HUES6 (cell line): ENCODE results near the gene FAAH.

Source experiments
- H3K27ac ChIP-seq: 2 replicates; pipeline ENCODE4 v1.7.0; 2013; ENCODE audit warnings: low read depth, mild to moderate bottlenecking, low read length, inconsistent platforms
- H3K27me3 ChIP-seq: 2 replicates; pipeline ENCODE4 v1.6.1; 2013; ENCODE audit warnings: low read length; ENCODE audit not compliant: control insufficient read depth, insufficient read depth
- H3K36me3 ChIP-seq: 2 replicates; pipeline ENCODE4 v1.6.1; 2013; ENCODE audit warnings: low read length; ENCODE audit not compliant: control insufficient read depth, insufficient read depth
- H3K4me1 ChIP-seq: 2 replicates; pipeline ENCODE4 v1.6.1; 2013; ENCODE audit warnings: low read length; ENCODE audit not compliant: control insufficient read depth, insufficient read depth
- H3K4me3 ChIP-seq: 2 replicates; pipeline ENCODE4 v1.5.1; 2013; ENCODE audit warnings: low read depth, low read length
- H3K9ac ChIP-seq: one replicate; pipeline ENCODE4 v1.6.1; 2013; ENCODE audit warnings: mild to moderate bottlenecking, low read length
- H3K9me3 ChIP-seq: 2 replicates; pipeline ENCODE4 v1.6.1; 2013; ENCODE audit warnings: low read depth, low read length; ENCODE audit not compliant: control insufficient read depth, insufficient read depth

The FAAH gene

DNA sequence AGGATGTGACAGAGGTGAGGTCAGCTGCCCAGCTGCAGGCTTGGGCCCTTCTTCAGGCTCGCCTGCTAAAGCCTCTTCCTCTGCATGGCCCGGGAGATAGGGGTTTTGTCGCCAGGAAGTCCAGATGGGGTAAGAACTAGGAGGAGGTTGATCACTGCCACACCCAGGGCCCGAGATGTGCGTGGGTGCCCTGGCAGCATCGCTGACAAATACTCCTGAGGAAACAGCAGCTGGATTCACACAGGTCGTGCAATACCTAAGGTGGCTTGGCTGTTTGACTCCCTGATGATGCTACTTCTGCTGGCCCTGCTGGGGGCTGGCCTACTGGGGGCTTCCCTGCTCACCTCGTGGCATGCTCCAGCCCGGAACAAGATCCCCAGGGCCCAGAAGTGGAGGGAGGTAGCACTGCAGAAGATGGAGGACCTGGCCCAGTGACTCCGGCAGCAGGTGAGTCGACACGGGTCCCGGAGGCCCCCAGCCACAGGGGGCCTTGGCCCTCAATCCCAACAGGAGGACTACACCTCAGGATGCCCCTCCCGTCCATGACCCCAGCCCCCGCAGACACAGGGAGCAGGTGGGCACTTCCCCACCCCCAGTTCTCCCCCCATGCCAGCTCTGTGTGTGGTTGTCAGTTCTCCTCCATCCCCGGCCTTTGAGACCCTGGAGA is 29.6 kb downstream of the FAAH start:
- Histone ChIP-seq H3K4me1 (no peaks in the 10 kb centered on the region), H3K27ac (no peak overlapping the region), H3K9ac (no peak overlapping the region), H3K27me3 (peaks cover 3% of the 10 kb centered on the region; the same call in 1 of the 2 replicates), H3K9me3 (no peaks in the 10 kb centered on the region), H3K4me3 (no peak overlapping the region), H3K36me3 (no peaks in the 10 kb centered on the region)

DNA sequence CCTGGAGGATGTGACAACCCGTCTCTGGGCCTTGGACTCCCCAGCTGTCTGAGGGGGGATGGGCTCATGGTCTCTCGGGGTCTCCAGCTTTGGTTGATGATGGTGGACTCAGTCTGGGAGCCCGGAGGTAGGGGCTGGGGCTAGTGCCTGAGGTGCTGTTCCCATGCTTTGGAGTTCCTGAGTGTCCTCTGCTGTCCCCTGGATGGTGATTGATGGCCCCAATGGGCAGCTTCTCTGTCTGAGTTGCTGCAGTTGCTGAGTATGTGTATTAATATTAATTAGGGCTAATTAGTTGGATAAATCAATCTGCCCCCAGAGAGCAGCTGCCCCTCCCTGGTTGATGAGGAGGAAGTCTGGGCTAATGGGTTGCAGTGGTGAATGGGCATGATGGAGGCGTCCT is 30.6 kb downstream of the FAAH start:
- Histone ChIP-seq H3K9ac (no peak overlapping the region), H3K36me3 (no peaks in the 10 kb centered on the region), H3K4me1 (no peaks in the 10 kb centered on the region), H3K27me3 (peaks cover 3% of the 10 kb centered on the region; the same call in 1 of the 2 replicates), H3K27ac (no peak overlapping the region), H3K4me3 (no peak overlapping the region), H3K9me3 (no peaks in the 10 kb centered on the region)

DNA sequence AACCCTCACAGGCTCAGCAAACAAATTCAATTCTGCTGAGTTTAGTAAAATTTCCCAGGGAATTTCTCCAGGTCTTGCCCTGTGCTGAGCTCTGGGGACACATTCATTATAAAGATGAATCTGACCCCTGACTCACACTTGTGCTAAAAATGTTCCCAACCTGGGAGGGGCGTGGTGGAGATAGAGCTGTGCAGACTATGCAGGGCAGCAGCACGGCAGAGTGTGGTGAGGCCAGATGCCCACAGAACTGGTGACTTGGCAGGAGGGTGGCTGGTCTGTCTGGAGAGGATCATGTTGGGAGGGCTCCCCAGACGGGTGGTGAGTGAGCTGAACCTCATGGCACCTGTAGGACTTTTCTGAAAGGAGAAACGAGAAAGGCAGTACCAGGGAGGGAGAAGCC is 31.6 kb downstream of the FAAH start:
- Histone ChIP-seq H3K9ac (no peak overlapping the region), H3K9me3 (no peaks in the 10 kb centered on the region), H3K4me1 (no peaks in the 10 kb centered on the region), H3K4me3 (no peak overlapping the region), H3K27me3 (peaks cover 3% of the 10 kb centered on the region; the same call in 1 of the 2 replicates), H3K36me3 (no peaks in the 10 kb centered on the region), H3K27ac (no peak overlapping the region)

DNA sequence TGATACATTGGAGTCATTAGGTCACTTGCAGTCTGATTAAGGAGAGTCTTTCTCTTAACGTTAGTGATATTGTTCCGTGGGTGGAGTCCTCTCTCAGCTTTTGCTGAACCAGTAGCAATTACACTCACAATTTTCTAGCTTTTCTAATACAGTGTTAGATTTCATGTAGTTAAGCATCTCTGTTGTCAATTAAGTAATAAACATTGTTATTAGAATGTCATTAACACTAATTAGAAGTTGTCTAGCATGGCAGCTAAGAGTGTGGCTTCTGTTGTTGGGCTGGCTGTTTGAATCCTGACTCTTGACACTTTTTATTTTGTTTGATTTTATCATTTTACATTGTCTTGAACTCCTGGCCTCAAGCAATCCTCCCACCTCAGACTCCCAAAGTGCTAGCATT is 33.4 kb downstream of the FAAH start:
- Histone ChIP-seq H3K27ac (no peak overlapping the region), H3K4me1 (no peaks in the 10 kb centered on the region; the same call in 1 of the 2 replicates), H3K36me3 (no peaks in the 10 kb centered on the region), H3K9me3 (no peaks in the 10 kb centered on the region), H3K9ac (no peak overlapping the region), H3K27me3 (peaks cover 3% of the 10 kb centered on the region; the same call in 1 of the 2 replicates), H3K4me3 (no peak overlapping the region)

DNA sequence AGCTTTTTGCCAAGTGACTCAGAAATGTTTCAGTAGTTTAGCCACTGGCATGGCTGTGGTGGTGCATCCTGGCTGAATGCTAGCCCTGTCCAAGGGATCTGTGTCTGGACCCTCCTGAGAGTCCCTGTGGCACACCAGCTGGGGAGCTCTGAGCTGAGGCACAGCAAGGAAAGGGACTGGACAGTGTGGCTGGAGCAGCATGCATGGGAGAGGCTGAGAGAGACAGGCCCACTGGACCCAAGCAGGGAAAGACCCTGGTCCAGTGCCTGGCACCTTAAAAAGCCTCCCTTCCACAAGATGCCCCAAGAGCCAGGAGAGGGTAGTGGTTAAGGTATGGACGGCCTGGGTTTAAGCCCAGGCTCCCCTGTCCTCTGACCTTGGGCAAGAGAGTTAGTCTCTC is 35.3 kb downstream of the FAAH start:
- no peaks in the 10 kb centered on the region for H3K36me3 ChIP-seq
- no peaks in the 10 kb centered on the region for H3K9me3 ChIP-seq
- H3K9ac ChIP-seq, result no peak overlapping the region
- no peak overlapping the region for H3K4me3 ChIP-seq
- no peak overlapping the region for H3K27ac ChIP-seq
- H3K4me1 ChIP-seq, result peaks cover 5% of the 10 kb centered on the region; the same call in 1 of the 2 replicates
- peaks cover 2% of the 10 kb centered on the region; the same call in 1 of the 2 replicates for H3K27me3 ChIP-seq

DNA sequence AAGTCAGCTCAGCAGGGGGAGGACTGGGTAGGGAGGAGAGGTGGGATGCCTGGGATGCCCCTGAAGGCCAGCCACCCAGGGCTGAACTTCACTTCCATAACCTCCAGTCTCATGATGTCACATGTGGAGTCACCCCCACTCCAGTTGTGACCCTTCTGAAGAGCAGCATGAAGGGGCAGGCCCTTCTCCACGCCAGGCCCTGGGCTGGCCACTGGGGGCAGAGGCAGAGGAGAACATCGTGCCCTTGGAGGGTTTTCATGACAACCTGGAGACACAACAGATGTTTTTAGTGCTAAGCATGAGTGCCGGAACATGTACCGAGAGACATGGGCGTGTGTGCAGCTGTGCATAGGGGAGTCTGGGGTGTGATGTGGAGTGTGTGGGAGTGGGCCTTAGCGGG is 37.6 kb downstream of the FAAH start:
- H3K27me3 ChIP-seq, result peaks cover 18% of the 10 kb centered on the region
- H3K9me3 ChIP-seq, result no peaks in the 10 kb centered on the region
- peaks cover 9% of the 10 kb centered on the region; the same call in 1 of the 2 replicates for H3K4me1 ChIP-seq
- H3K36me3 ChIP-seq, result no peaks in the 10 kb centered on the region
- no peak overlapping the region for H3K4me3 ChIP-seq
- no peak overlapping the region for H3K9ac ChIP-seq
- H3K27ac ChIP-seq, result no peak overlapping the region

DNA sequence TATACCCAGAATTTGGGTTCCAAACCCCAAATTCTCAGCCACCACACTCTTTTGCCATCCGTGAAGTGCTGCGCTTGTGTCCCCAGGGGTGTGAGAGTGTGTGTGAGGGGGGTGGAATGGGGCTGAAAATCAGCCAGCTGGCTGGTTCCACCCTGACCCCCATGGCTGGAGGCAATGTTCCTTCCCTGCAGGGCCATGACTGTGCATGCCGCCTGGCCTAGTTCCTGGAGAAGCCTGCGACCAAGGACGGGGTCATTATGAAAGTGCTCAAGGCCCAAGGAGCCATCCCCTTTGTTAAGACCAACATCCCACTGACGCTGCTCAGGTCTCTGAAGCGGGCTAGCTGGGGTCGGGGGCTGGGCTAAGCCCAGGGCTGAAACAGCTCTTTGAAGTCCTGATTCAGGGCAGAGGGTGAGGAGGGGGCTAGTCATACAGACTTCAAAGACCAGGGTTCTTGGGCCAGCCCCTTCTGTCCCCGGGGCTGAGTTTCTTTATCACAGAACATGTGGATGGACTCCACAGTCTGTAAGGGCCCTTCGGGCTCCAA is 38.7 kb downstream of the FAAH start:
- Histone ChIP-seq H3K9ac (no peak overlapping the region), H3K9me3 (no peaks in the 10 kb centered on the region), H3K27ac (no peak overlapping the region), H3K4me3 (no peak overlapping the region), H3K27me3 (peaks cover 27% of the 10 kb centered on the region), H3K36me3 (no peaks in the 10 kb centered on the region), H3K4me1 (peaks cover 9% of the 10 kb centered on the region; the same call in 1 of the 2 replicates)

DNA sequence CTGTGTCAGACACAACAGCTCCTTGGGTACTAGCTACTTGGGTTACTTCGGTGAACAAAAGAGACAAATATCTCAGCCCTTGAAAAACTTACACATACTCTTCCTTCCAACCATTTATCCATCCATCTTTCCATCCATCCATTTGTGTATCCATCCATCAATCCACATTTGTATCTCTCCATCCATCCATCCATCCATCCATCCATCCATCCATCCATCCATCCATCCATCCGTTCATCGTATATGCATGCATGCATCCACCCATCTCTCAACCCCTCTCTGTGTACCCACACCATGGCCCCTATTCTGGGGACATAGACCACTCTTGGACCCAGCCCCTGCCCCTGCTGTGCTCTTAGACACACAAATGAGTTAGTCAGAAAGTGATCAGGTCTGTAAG is 40.2 kb downstream of the FAAH start:
- Histone ChIP-seq H3K9ac (no peak overlapping the region), H3K9me3 (no peaks in the 10 kb centered on the region), H3K4me1 (peaks cover 9% of the 10 kb centered on the region; the same call in 1 of the 2 replicates), H3K4me3 (no peak overlapping the region), H3K36me3 (no peaks in the 10 kb centered on the region), H3K27ac (no peak overlapping the region), H3K27me3 (peaks cover 31% of the 10 kb centered on the region)

DNA sequence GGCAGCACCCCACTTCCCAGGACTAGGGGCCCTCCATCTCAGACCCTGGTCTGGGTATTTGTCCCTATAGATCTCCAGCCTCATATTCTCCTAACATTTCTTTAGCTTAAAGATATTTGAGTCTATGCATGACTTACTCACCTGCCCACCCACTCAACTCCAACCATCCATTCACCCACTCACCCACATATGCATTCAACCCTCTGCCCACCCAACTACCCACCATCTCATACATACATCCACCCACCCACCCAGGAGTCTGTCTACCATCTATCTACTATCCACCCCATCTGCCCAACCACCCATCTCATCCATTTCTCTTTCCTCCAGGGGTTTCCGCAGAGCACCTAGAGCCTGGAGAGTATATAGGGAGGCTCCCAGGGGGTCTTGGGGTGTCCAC is 42.7 kb downstream of the FAAH start:
- Histone ChIP-seq H3K36me3 (no peaks in the 10 kb centered on the region), H3K4me1 (peaks cover 9% of the 10 kb centered on the region; the same call in 1 of the 2 replicates), H3K27me3 (peaks cover 36% of the 10 kb centered on the region), H3K4me3 (no peak overlapping the region), H3K9me3 (no peaks in the 10 kb centered on the region), H3K9ac (no peak overlapping the region), H3K27ac (no peak overlapping the region)

DNA sequence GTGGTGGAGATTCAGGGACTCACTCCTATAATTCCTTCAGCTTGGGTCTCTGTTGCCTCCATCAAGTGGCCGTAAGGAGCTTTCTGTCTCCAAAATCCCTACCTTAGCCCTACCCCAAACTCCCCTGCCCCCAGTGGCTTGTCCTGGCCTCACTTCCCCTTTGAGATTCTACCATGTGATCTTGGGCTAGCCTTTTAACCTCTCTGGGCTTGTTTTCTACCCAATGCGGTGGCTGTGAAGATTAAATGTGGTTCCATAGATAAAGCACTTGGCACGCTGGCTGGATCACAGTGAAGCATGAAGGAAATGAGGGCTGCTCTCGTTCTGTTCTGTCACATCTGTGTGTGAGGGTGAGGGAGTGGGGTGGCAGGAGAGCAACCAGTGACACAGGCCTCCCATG is 43.6 kb downstream of the FAAH start:
- Histone ChIP-seq H3K27me3 (peaks cover 37% of the 10 kb centered on the region), H3K36me3 (no peaks in the 10 kb centered on the region), H3K4me3 (no peak overlapping the region), H3K9me3 (no peaks in the 10 kb centered on the region), H3K27ac (no peak overlapping the region), H3K9ac (no peak overlapping the region), H3K4me1 (peaks cover 8% of the 10 kb centered on the region)

DNA sequence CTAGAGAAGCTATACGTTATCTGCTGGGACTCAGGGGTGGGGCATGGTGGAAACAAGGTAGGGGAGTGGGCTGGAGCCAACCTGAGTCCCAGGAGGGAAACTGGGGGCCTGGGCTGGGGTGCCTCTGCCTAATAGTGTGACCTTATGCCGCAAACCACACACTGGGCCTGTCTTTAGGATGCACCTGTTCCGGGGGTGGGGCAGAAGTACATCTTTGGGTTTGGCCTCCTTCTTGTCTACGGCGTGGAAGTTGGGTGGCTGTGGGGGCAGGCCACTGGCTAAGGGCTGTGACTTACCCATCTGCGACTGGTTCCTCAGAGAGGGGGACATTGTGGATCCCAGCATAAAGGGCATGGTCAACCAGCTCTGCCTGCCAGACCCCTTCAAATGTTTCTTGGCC is 44.2 kb downstream of the FAAH start:
- no peak overlapping the region for H3K9ac ChIP-seq
- peaks cover 4% of the 10 kb centered on the region; the same call in 1 of the 2 replicates for H3K4me1 ChIP-seq
- no peak overlapping the region for H3K4me3 ChIP-seq
- H3K27ac ChIP-seq, result no peak overlapping the region
- no peaks in the 10 kb centered on the region for H3K36me3 ChIP-seq
- no peaks in the 10 kb centered on the region for H3K9me3 ChIP-seq
- H3K27me3 ChIP-seq, result peaks cover 43% of the 10 kb centered on the region
